Erythroblast (primary cell): Measurements from ENCODE around the gene GOLGA1.
"Not testable (repeated sequence)": the region's sequence is repeated elsewhere in the genome, so short reads cannot be mapped to it uniquely, and the experiment has no call there.

ENCODE experiments used
- GATA1 ChIP-seq: IDR thresholded peaks from 2 replicates; pipeline ENCODE4 v1.6.1; 2011; ENCODE audit warnings: low read depth, mild to moderate bottlenecking, control low read depth, low read length, moderate library complexity
- POLR2A ChIP-seq: IDR thresholded peaks from 2 replicates; pipeline ENCODE4 v1.6.1; 2011; ENCODE audit warnings: mild to moderate bottlenecking, low read length

GRCh38 chr9:124838567-124839275, 102.2 kb downstream of the GOLGA1 start:
- not testable (repeated sequence) for TF ChIP-seq POLR2A, GATA1
